PC-3 (cell line): ENCODE data around the gene ZBTB46.

Experiments used
- CTCF ChIP-seq: fragments of 300-600 bp; sonication (generic); conservative IDR thresholded peaks from 2 replicates; pipeline ENCODE4 v1.5.1; 2017; ENCODE audit warnings: antibody characterized with exemption, low read depth, mild to moderate bottlenecking, low read length
- EZH2 ChIP-seq: fragments of 300-600 bp; sonication (generic); IDR thresholded peaks from one replicate; pipeline ENCODE4 v1.6.1; 2017; ENCODE audit warnings: antibody characterized with exemption, mild to moderate bottlenecking, low read length; ENCODE audit not compliant: unreplicated experiment

DNA sequence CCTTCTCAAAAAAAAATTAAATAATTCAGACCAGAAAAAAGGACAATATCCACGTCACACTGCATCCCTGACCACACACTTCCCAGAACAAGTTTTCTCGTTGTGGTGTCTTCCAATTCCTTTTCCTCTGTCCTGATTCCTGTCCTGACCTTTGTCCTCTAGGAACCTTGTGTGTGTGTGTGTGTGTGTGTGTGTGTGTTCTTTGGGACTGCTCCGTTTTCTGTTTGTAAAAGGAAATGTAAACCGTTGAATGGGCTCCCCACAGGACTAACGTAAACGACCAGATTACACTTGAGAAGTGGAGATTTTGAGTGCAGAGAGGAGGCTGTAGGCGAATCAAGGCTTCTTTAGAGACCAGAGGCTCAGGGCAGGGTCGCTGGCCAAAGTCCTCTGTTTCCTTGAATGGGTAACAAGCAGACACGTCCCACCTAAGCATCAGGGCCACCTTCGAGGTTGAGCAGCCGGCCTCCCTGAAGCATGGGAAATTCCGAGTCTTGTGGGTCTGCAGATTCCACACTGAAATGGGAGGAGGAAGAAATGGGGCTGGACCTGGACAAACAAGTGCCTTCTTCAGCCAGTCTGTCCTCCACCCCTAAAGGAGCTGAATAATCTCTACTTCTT is 7.3 kb downstream of the ZBTB46 start:
- TF ChIP-seq CTCF (no peak), EZH2 (no peak)
